Left ventricle myocardium inferior (tissue), 1 donor: ENCODE data around the gene IWS1. TPM values are rescaled to one million over a fixed set of nuclear protein-coding genes. Genes with fewer than 3 reads are reported as not detected.
"Not testable (repeated sequence)": the region's sequence is repeated elsewhere in the genome, so short reads cannot be mapped to it uniquely, and the experiment has no call there.

Source experiments
- DNase-seq: peaks from one replicate; pipeline ENCODE4 v3.0.0-alpha.2; 2020
- H3K27ac ChIP-seq: fragments of 200-600 bp; replicated peaks from 2 replicates; pipeline ENCODE4 v1.8.0; 2021
- H3K27me3 ChIP-seq: fragments of 200-600 bp; 2 replicates; pipeline ENCODE4 v1.8.0; 2021; ENCODE audit warnings: low read depth
- H3K36me3 ChIP-seq: fragments of 200-600 bp; 2 replicates; pipeline ENCODE4 v1.8.0; 2021
- H3K4me1 ChIP-seq: fragments of 200-600 bp; 2 replicates; pipeline ENCODE4 v1.8.0; 2021
- H3K4me3 ChIP-seq: fragments of 200-600 bp; 2 replicates; pipeline ENCODE4 v1.8.0; 2021; ENCODE audit warnings: mild to moderate bottlenecking, moderate library complexity
- H3K9me3 ChIP-seq: fragments of 200-600 bp; replicated peaks from 2 replicates; pipeline ENCODE4 v1.8.0; 2021
- intact Hi-C: fragments of 100-400 bp; cut with micrococcal nuclease; formaldehyde crosslinking; loops from one replicate; pipeline ENCODE4 v1.11.0; 2022
- total RNA-seq: library from RNA; stranded (reverse); fragmentation: NEBNext Ultra II Directional; extraction: Animal tissue kit (Norgen Biotek cat#: 25700); gene quantifications from one replicate; pipeline ENCODE4 v1.2.1, GENCODE V29; 2021
- TF ChIP-seq, protein P1 (sequence below): fragments of 200-600 bp; IDR thresholded peaks from 2 replicates; pipeline ENCODE4 v1.8.0; 2021; ENCODE audit warnings: antibody characterized with exemption, mild to moderate bottlenecking, borderline replicate concordance
- donor health status: DM: no; HTN: yes; CAD: no; lungs with severe emphysema.

Gene IWS1
- total RNA-seq, 1 donor from 2014 or later: 59.8 TPM

DNA sequence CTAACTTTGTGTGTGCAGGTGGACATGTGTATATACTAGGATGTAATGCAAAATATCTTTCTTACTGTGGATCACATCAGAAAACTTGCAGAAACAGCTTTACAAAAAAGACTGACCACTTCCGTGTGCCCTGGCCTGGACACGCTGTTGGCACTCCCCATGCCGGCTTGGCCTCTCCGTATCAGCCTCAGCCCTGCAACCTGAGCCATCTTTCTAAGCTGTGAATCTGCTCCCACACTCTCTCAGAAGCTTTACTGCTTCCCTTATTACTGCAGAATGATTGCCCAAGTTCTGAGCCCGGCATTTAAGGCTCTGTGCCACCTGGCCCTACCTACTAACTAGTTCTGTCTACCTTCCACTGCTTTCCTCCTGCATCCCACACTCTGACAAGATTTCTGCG is 47.0 kb upstream of the IWS1 start:
- intact Hi-C loops: no loop called here
- DNase-seq: no peak
- peaks cover 42% of the 10 kb centered on the region for H3K4me1 ChIP-seq

DNA sequence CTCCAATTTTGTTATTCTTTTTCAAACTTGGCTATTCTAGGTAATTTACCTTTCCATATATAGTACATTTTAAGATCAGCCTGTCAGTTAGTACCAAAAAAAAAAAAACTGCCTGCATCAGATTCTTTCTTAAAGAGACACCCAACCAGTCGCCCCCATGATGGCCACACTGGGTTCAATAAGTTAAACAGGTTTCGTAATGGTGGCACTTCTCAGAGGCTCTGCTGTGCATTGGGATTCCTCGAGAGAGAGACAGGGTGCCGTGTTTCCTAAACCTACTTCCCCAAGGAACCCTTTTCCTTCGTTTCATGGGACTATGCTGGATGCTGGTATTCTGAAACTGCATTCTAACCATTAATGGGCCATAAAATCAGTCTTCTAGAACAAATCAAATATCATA is 46.6 kb upstream of the IWS1 start:
- Histone ChIP-seq H3K4me3 (no peak overlapping the region), H3K36me3 (no peaks in the 10 kb centered on the region), H3K27ac (no peak overlapping the region), H3K9me3 (no peaks in the 10 kb centered on the region), H3K4me1 (peaks cover 43% of the 10 kb centered on the region), H3K27me3 (no peaks in the 10 kb centered on the region)
- intact Hi-C loops: no loop called here
- DNase-seq: no peak
- TF ChIP-seq, protein P1, sequence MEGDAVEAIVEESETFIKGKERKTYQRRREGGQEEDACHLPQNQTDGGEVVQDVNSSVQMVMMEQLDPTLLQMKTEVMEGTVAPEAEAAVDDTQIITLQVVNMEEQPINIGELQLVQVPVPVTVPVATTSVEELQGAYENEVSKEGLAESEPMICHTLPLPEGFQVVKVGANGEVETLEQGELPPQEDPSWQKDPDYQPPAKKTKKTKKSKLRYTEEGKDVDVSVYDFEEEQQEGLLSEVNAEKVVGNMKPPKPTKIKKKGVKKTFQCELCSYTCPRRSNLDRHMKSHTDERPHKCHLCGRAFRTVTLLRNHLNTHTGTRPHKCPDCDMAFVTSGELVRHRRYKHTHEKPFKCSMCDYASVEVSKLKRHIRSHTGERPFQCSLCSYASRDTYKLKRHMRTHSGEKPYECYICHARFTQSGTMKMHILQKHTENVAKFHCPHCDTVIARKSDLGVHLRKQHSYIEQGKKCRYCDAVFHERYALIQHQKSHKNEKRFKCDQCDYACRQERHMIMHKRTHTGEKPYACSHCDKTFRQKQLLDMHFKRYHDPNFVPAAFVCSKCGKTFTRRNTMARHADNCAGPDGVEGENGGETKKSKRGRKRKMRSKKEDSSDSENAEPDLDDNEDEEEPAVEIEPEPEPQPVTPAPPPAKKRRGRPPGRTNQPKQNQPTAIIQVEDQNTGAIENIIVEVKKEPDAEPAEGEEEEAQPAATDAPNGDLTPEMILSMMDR: no peak

More for the DNA sequence above, 47.0 kb upstream of the IWS1 start:
- TF ChIP-seq, protein P1: no peak
- no peak overlapping the region for H3K27ac ChIP-seq
- H3K27me3 ChIP-seq: no peaks in the 10 kb centered on the region
- H3K9me3 ChIP-seq: no peaks in the 10 kb centered on the region
- H3K36me3 ChIP-seq: no peaks in the 10 kb centered on the region
- H3K4me3 ChIP-seq: no peak overlapping the region

DNA sequence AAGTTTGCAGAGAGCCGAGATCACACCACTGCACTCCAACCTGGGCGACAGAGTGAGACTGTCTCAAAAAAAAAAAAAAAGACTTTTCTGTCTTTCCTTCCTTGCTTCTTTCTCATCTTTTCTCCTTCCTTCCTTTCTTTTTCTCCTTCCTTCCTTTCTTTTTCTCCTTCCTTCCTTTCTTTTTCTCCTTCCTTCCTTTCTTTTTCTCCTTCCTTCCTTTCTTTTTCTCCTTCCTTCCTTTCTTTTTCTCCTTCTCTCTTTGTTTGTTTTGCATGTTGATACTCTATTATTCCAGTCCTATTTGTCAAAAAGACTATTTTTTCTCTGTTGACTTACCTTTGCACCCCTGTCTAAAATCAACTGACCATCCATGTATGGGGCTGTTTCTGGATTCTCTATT is 46.1 kb upstream of the IWS1 start:
- H3K36me3 ChIP-seq, DNase-seq, H3K27me3 ChIP-seq, intact Hi-C loops, H3K9me3 ChIP-seq, H3K27ac ChIP-seq, H3K4me3 ChIP-seq: not testable (repeated sequence)
- peaks cover 43% of the 10 kb centered on the region for H3K4me1 ChIP-seq

DNA sequence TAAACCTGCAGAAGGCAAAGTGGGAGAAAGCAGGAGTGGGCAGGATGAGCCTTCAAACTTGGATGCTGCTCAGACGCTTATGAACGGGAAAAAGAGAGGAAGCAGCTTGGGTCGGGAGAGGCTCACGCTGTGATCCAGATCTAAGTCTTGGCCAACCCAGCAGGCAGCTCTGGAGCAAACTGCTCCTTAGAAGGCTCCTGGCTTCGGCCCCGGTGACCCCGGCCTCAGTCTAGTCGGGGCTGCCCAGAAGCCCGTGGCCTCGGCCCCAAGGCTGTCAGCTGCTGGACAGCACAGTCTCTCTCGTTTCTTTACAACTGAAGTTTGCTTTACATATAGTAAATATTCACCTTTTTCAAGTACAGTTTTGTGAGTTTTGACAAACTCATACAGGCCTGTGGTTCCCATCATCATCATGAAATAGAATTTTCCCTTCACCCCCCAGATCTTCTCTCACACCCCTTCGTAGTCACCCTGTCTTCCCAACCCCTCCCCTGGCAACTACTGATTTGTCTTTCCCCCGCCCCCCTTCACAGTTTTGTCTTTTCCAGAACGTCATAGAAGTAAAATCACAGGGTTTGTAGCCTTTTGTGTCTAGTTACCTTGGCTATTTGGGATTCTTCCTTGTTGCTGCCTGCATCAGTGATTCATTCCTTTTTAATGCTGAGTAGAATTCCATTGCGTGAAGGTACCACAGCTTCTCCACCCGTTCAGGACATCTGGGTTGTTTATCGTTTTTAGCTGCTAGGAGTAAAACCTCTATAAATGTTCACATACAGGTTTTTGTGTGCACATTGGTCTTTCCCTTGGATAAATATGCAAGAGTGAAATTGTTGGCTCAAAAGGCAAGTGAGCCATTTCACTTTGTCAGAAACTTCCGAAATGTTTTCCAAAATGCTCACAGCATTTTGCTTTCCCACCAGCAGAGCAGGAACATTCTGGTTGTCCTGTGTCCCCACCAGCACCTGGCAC is 44.3 kb upstream of the IWS1 start:
- Histone ChIP-seq H3K4me1 (peaks cover 27% of the 10 kb centered on the region), H3K9me3 (no peaks in the 10 kb centered on the region), H3K4me3 (no peak overlapping the region), H3K27me3 (no peaks in the 10 kb centered on the region), H3K27ac (no peak overlapping the region), H3K36me3 (no peaks in the 10 kb centered on the region)
- intact Hi-C loops: no loop called here
- DNase-seq: peak; percentile 37
- TF ChIP-seq, protein P1: no peak

DNA sequence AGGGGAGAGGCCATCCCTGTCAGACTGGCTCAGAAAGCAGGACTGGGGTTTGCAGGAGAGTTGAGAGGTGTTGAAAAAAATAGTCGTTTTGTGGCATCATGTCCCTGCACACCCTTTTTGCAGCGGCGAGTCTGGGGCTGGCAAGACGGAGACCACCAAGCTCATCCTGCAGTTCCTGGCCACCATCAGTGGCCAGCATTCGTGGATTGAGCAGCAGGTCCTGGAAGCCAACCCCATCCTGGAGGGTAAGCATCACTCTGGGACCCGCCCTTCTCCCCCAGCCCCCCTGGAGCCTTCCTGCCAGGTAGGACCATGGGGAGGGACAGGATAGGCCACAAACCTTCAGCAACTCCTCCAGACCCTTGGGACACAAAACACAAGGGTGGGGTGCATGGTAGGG is 43.4 kb upstream of the IWS1 start:
- Histone ChIP-seq H3K27me3 (no peaks in the 10 kb centered on the region), H3K4me3 (no peak overlapping the region), H3K9me3 (no peaks in the 10 kb centered on the region), H3K36me3 (no peaks in the 10 kb centered on the region), H3K4me1 (peaks cover 27% of the 10 kb centered on the region), H3K27ac (peak overlapping the region; percentile 40)
- DNase-seq: no peak
- TF ChIP-seq, protein P1: no peak
- intact Hi-C loops: no loop called here

DNA sequence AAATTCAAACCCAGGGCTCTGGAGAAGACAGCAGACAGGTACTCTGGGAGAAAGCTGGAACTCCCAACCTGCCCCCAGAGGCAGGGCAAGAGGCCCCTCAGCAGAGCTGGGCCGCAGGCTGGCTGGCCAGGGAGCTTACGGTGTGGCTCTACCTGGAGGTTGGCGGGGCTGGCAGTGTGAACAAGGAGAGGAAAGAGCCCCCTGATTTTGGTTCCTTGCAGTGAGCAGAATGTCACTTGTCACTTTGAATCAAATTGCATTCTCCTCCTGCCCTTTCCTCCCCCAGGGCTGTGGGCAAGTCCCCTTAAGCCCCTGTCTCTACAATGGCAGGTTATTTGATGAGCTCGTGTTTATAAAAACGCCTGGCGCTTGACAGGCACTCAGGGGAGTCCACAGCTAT is 41.8 kb upstream of the IWS1 start:
- H3K4me1 ChIP-seq: peaks cover 27% of the 10 kb centered on the region
- intact Hi-C loops: no loop called here
- H3K27me3 ChIP-seq: no peaks in the 10 kb centered on the region
- TF ChIP-seq, protein P1: no peak
- H3K27ac ChIP-seq: no peak overlapping the region
- no peaks in the 10 kb centered on the region for H3K9me3 ChIP-seq
- H3K4me3 ChIP-seq: no peak overlapping the region
- no peak for DNase-seq
- H3K36me3 ChIP-seq: no peaks in the 10 kb centered on the region
